ENCODE data around the gene GAB2.

Gene GAB2

GRCh38 chr11:78248191-78248590 lies 169.4 kb downstream of the GAB2 start:
- Mint-ChIP-seq H3K27ac (no peak overlapping the region), H3K36me3 (ENCODE audit: low read depth) (peaks cover 40% of the 10 kb centered on the region), H3K27me3 (ENCODE audit: low read depth) (no peaks in the 10 kb centered on the region), H3K9me3 (peaks cover 13% of the 10 kb centered on the region), H3K4me1 (peaks cover 39% of the 10 kb centered on the region), H3K4me3 (no peak overlapping the region)
- no peak for TF ChIP-seq CTCF (IDR thresholded peaks at IDR 0.05; ENCODE audit: unreplicated experiment in 3 of 3)

- no peak for TF ChIP-seq CTCF (IDR thresholded peaks at IDR 0.05; ENCODE audit: unreplicated experiment in 3 of 3)
These were observed 172.9 kb downstream of the GAB2 start for GRCh38 chr11:78244546-78245255.

GRCh38 chr11:78244080-78244479 lies 173.5 kb downstream of the GAB2 start:
- H3K27ac Mint-ChIP-seq: peak overlapping the region in 1 of 3 experiments; percentile 39
- H3K36me3 Mint-ChIP-seq (ENCODE audit: low read depth): peaks cover 55% of the 10 kb centered on the region
- peaks cover 11% of the 10 kb centered on the region for H3K4me1 Mint-ChIP-seq
- H3K9me3 Mint-ChIP-seq: peaks cover 32% of the 10 kb centered on the region
- H3K4me3 Mint-ChIP-seq: no peak overlapping the region
- no peaks in the 10 kb centered on the region for H3K27me3 Mint-ChIP-seq (ENCODE audit: low read depth)
- TF ChIP-seq CTCF (IDR thresholded peaks at IDR 0.05; ENCODE audit: unreplicated experiment in 3 of 3): no peak

More at GRCh38 chr11:78244546-78245255, 172.9 kb downstream of the GAB2 start:
- H3K4me1 Mint-ChIP-seq: peaks cover 11% of the 10 kb centered on the region
- peaks cover 32% of the 10 kb centered on the region for H3K9me3 Mint-ChIP-seq
- H3K27ac Mint-ChIP-seq: peak overlapping the region in 1 of 3 experiments; percentile 39
- H3K4me3 Mint-ChIP-seq: no peak overlapping the region
- no peaks in the 10 kb centered on the region for H3K27me3 Mint-ChIP-seq (ENCODE audit: low read depth)
- peaks cover 55% of the 10 kb centered on the region for H3K36me3 Mint-ChIP-seq (ENCODE audit: low read depth)

GRCh38 chr11:78241475-78241874 lies 176.1 kb downstream of the GAB2 start:
- Mint-ChIP-seq H3K9me3 (peaks cover 48% of the 10 kb centered on the region), H3K4me3 (no peak overlapping the region), H3K27ac (no peak overlapping the region), H3K36me3 (ENCODE audit: low read depth) (peaks cover 60% of the 10 kb centered on the region), H3K4me1 (peaks cover 11% of the 10 kb centered on the region), H3K27me3 (ENCODE audit: low read depth) (no peaks in the 10 kb centered on the region)
- TF ChIP-seq CTCF (IDR thresholded peaks at IDR 0.05; ENCODE audit: unreplicated experiment in 3 of 3): no peak

GRCh38 chr11:78239781-78240180 lies 177.8 kb downstream of the GAB2 start:
- H3K9me3 Mint-ChIP-seq: peaks cover 48% of the 10 kb centered on the region
- no peak overlapping the region for H3K27ac Mint-ChIP-seq
- H3K36me3 Mint-ChIP-seq (ENCODE audit: low read depth): peaks cover 62% of the 10 kb centered on the region
- H3K4me1 Mint-ChIP-seq: peaks cover 14% of the 10 kb centered on the region
- H3K27me3 Mint-ChIP-seq (ENCODE audit: low read depth): no peaks in the 10 kb centered on the region
- no peak for TF ChIP-seq CTCF (IDR thresholded peaks at IDR 0.05; ENCODE audit: unreplicated experiment in 3 of 3)
- H3K4me3 Mint-ChIP-seq: no peak overlapping the region

All from nephron (organoid).